Measurements from ENCODE around the gene SGPL1.
"Not testable (repeated sequence)": the region's sequence is repeated elsewhere in the genome, so short reads cannot be mapped to it uniquely, and the experiment has no call there.

Gene SGPL1

GRCh38 chr10:70845256-70845655 is 29.5 kb downstream of the SGPL1 start:
- DNase-seq = no peak

GRCh38 chr10:70845816-70846215 is 30.1 kb downstream of the SGPL1 start:
- no peak for DNase-seq

GRCh38 chr10:70846795-70847194 is 31.0 kb downstream of the SGPL1 start:
- DNase-seq = no peak

GRCh38 chr10:70847659-70848360 is 32.1 kb downstream of the SGPL1 start:
- DNase-seq = no peak

- no peak for DNase-seq
These were observed 33.9 kb downstream of the SGPL1 start for GRCh38 chr10:70849582-70850016.

- DNase-seq = no peak
These were observed 34.3 kb downstream of the SGPL1 start for GRCh38 chr10:70850097-70850496.

GRCh38 chr10:70851597-70852475 is 36.1 kb downstream of the SGPL1 start:
- DNase-seq = no peak

- DNase-seq = no peak
These were observed 37.3 kb downstream of the SGPL1 start for GRCh38 chr10:70853038-70853437.

GRCh38 chr10:70853457-70853856 is 37.7 kb downstream of the SGPL1 start:
- no peak for DNase-seq

GRCh38 chr10:70856454-70856853 is 40.7 kb downstream of the SGPL1 start:
- DNase-seq = no peak

- DNase-seq = no peak
These were observed 43.0 kb downstream of the SGPL1 start for GRCh38 chr10:70858759-70859158.

GRCh38 chr10:70861495-70862197 is 45.9 kb downstream of the SGPL1 start:
- not testable (repeated sequence) for DNase-seq

- DNase-seq = no peak
These were observed 47.9 kb downstream of the SGPL1 start for GRCh38 chr10:70863470-70864160.

GRCh38 chr10:70864935-70865334 is 49.2 kb downstream of the SGPL1 start:
- DNase-seq = no peak

- no peak for DNase-seq
These were observed 50.7 kb downstream of the SGPL1 start for GRCh38 chr10:70866424-70866823.

- no peak for DNase-seq
These were observed 56.5 kb downstream of the SGPL1 start for GRCh38 chr10:70872291-70872690.

GRCh38 chr10:70874061-70874460 is 58.3 kb downstream of the SGPL1 start:
- DNase-seq = no peak

- DNase-seq = no peak
These were observed 63.5 kb downstream of the SGPL1 start for GRCh38 chr10:70879207-70879606.

- peak; percentile 78 for DNase-seq
These were observed 64.4 kb downstream of the SGPL1 start for GRCh38 chr10:70880077-70880534.

GRCh38 chr10:70884741-70885140 is 69.0 kb downstream of the SGPL1 start:
- no peak for DNase-seq

- DNase-seq = no peak
These were observed 69.7 kb downstream of the SGPL1 start for GRCh38 chr10:70885481-70885880.

All from activated naive CD4-positive, alpha-beta T cell treated with Interleukin-2 at 50 U/mL for 16 hours (primary cell).